HepG2 (cell line): ENCODE data around the gene TAS2R10. TPM values are rescaled to one million over a fixed set of nuclear protein-coding genes. Genes with fewer than 3 reads are reported as not detected.

Source experiments
- ATAC-seq: fragments of 200-7000 bp; cut with Tn5 transposase; 3 replicates; pipeline ENCODE4 v1.9.1; 2020; ENCODE audit warnings: mild to moderate bottlenecking, moderate library complexity
- BruUV-seq: library from RNA; stranded (reverse); fragments of 400-500 nt; replicated peaks from 2 replicates; lab custom pipeline; 2021; lab: Mats Ljungman, UMichigan
- CTCF ChIA-PET: fragments of 300-600 bp; formaldehyde crosslinking; extraction: SDS; loops from one replicate; lab custom pipeline; 2021; ENCODE audit warnings: low total read pairs, inconsistent platforms, low intra/inter-chr PET ratio; lab: Yijun Ruan, JAX
- POLR2A ChIA-PET: fragments of 350-600 bp; sonication (Branson Sonifier 250); formaldehyde crosslinking; loops from one replicate; lab custom pipeline; 2020; ENCODE audit warnings: antibody characterized with exemption, inconsistent platforms; lab: Yijun Ruan, JAX
- DNase-seq: peaks from one replicate; pipeline ENCODE4 v3.0.0-alpha.2; 2015; ENCODE audit warnings: low spot score
- FAIRE-seq: peaks from 3 replicates; lab custom pipeline; 2011; peaks lifted over from hg19 to GRCh38; lab: Jason Lieb, UNC
- H2AFZ ChIP-seq: one replicate; pipeline ENCODE4 v1.6.1; 2011; ENCODE audit warnings: low read length, inconsistent platforms
- H3K27ac ChIP-seq: fragments of 300-600 bp; 3 replicates; pipeline ENCODE4 v1.8.0; 2011; ENCODE audit warnings: mixed run types, mild to moderate bottlenecking, mixed read lengths, low read length, inconsistent platforms; ENCODE audit not compliant: insufficient read depth; ENCODE audit errors: extremely low read length
- H3K27me3 ChIP-seq, 2 experiments: fragments of 200-600 bp in 1 of 2; 2 replicates in 1 of 2; 3 replicates in 1 of 2; pipeline versions ENCODE4 v1.6.0 to v1.8.0; 2011; ENCODE audit warnings: low read length in 2 of 2, mild to moderate bottlenecking in 2 of 2, moderate library complexity in 2 of 2, inconsistent platforms in 1 of 2; ENCODE audit not compliant: insufficient read depth in 2 of 2, control insufficient read depth in 1 of 2
- H3K36me3 ChIP-seq, 2 experiments: fragments of 200-600 bp in 1 of 2; replicated peaks in 1 of 2; 2 replicates in 1 of 2; 3 replicates in 1 of 2; pipeline versions ENCODE4 v1.5.1 to v1.8.0; 2011; ENCODE audit warnings: low read length in 2 of 2, inconsistent platforms in 1 of 2; ENCODE audit not compliant: insufficient read depth in 2 of 2, control insufficient read depth in 1 of 2
- H3K4me1 ChIP-seq: 2 replicates; pipeline ENCODE4 v1.5.1; 2012; ENCODE audit warnings: low read length, inconsistent platforms; ENCODE audit not compliant: insufficient read depth
- H3K4me2 ChIP-seq: 2 replicates; pipeline ENCODE4 v1.6.0; 2011; ENCODE audit warnings: low read depth, low read length, inconsistent platforms
- H3K4me3 ChIP-seq, 3 experiments: fragments of 200-600 bp in 1 of 3; sonication (generic), shearing (Covaris generic) in 1 of 3; replicated peaks in 1 of 3; 2 replicates each; pipeline ENCODE4 v1.5.1; 2011 to 2016; ENCODE audit warnings: low read length in 3 of 3, inconsistent platforms in 2 of 3, low read depth in 2 of 3, mild to moderate bottlenecking in 2 of 3, control low read depth in 1 of 3, mixed read lengths in 1 of 3; ENCODE audit not compliant: insufficient read depth in 1 of 3
- H3K79me2 ChIP-seq: one replicate; pipeline ENCODE4 v1.6.1; 2011; ENCODE audit warnings: low read length, inconsistent platforms; ENCODE audit not compliant: insufficient read depth
- H3K9ac ChIP-seq: 2 replicates; pipeline ENCODE4 v1.6.0; 2011; ENCODE audit warnings: mild to moderate bottlenecking, low read depth, low read length, inconsistent platforms; ENCODE audit not compliant: insufficient read depth
- H3K9me3 ChIP-seq: 2 replicates; pipeline ENCODE4 v1.5.1; 2012; ENCODE audit warnings: mild to moderate bottlenecking, low read length
- H4K20me1 ChIP-seq: 2 replicates; pipeline ENCODE4 v1.6.0; 2011; ENCODE audit warnings: inconsistent platforms, mild to moderate bottlenecking, low read length, moderate library complexity; ENCODE audit not compliant: insufficient read depth
- CEBPB ChIP-seq: IDR thresholded peaks from 2 replicates; pipeline ENCODE4 v1.6.1; 2011; ENCODE audit warnings: low read depth, low read length, improper control_type of control experiment, borderline replicate concordance
- ELF1 ChIP-seq: sonication (generic); formaldehyde crosslinking; IDR thresholded peaks from 2 replicates; pipeline ENCODE4 v1.4.0; 2020; ENCODE audit warnings: missing genetic modification reagents
- EP300 ChIP-seq, 3 experiments: sonication (generic) in 1 of 3; formaldehyde crosslinking in 1 of 3; IDR thresholded peaks; 2 replicates each; pipeline versions ENCODE4 v1.5.1 to v1.6.1; 2011 to 2020; ENCODE audit warnings: low read depth in 2 of 3, low read length in 2 of 3, borderline replicate concordance in 1 of 3, improper control_type of control experiment in 1 of 3, mild to moderate bottlenecking in 1 of 3, missing genetic modification reagents in 1 of 3, moderate library complexity in 1 of 3
- KDM1A ChIP-seq: IDR thresholded peaks from 2 replicates; pipeline ENCODE4 v1.6.1; 2016; ENCODE audit warnings: missing compliant biosample characterization
- MBD4 ChIP-seq: IDR thresholded peaks from 2 replicates; pipeline ENCODE4 v1.6.1; 2012; ENCODE audit warnings: low read length, inconsistent platforms, borderline replicate concordance
- SAP130 ChIP-seq: IDR thresholded peaks from 2 replicates; pipeline ENCODE4 v1.6.1; 2016; ENCODE audit warnings: low read depth
- ZC3H13 ChIP-seq: sonication (generic); formaldehyde crosslinking; IDR thresholded peaks from 2 replicates; pipeline ENCODE4 v1.8.1; 2023; ENCODE audit warnings: mild to moderate bottlenecking, missing genetic modification reagents, moderate library complexity
- ZNF10 ChIP-seq: sonication (generic); formaldehyde crosslinking; IDR thresholded peaks from 2 replicates; pipeline ENCODE4 v1.4.0; 2020; ENCODE audit warnings: mild to moderate bottlenecking, low read depth, missing genetic modification reagents, borderline replicate concordance
- ZNF17 ChIP-seq: sonication (generic); formaldehyde crosslinking; IDR thresholded peaks from 2 replicates; pipeline ENCODE4 v1.5.0; 2020; ENCODE audit warnings: mild to moderate bottlenecking, missing genetic modification reagents
- ZNF24 ChIP-seq: fragments of 450-650 bp; IDR thresholded peaks from 2 replicates; pipeline ENCODE4 v1.6.1; 2017; ENCODE audit warnings: antibody characterized with exemption, mild to moderate bottlenecking
- ZNF264 ChIP-seq: sonication (generic); formaldehyde crosslinking; IDR thresholded peaks from 2 replicates; pipeline ENCODE4 v1.4.0; 2020; ENCODE audit warnings: missing genetic modification reagents
- WGBS: methylation state at CpG from one replicate; pipeline ENCODE4 v1.1.6; 2017; ENCODE audit warnings: low lambda C conversion rate; 5-methylcytosine and 5-hydroxymethylcytosine counted together
- in situ Hi-C: cut with HindIII; loops from 2 replicates; pipeline ENCODE4 v1.10.0; 2017; ENCODE audit warnings: low pct_unique_long_range_greater_than_20kb; ENCODE audit not compliant: extremely low pct_ligation_motif_present
- intact Hi-C: fragments of 100-400 bp; cut with micrococcal nuclease; formaldehyde crosslinking; loops from one replicate; pipeline ENCODE4 v1.10.0; 2022; ENCODE audit not compliant: unreplicated experiment
- polyA plus RNA-seq, 8 experiments: library from polyadenylated mRNA; depleted of rRNA in 3 of 8; stranded (reverse) in 7 of 8; unstranded in 1 of 8; fragments of >200 nt; fragmentation: Illumina TruSeq in 4 of 8; extraction: Trizol in 4 of 8; gene quantifications; 2 replicates each; pipeline versions ENCODE4 v1.2.1 to v1.2.3, GENCODE V29; 2011 to 2016; ENCODE audit warnings: low read depth in 4 of 8, missing spikeins in 1 of 8, mixed read lengths in 1 of 8; ENCODE audit not compliant: insufficient read depth in 1 of 8
- total RNA-seq, 5 experiments: library from RNA; depleted of rRNA; stranded (reverse); fragments of >200 nt; fragmentation: Illumina TruSeq; extraction: Trizol; gene quantifications; 2 replicates each; pipeline ENCODE4 v1.2.3, GENCODE V29; 2016; ENCODE audit warnings: low read depth in 1 of 5
- TF ChIP-seq, protein P1 (sequence below): sonication (generic); formaldehyde crosslinking; IDR thresholded peaks from 2 replicates; pipeline ENCODE4 v1.4.0; 2020; ENCODE audit warnings: missing genetic modification reagents, borderline replicate concordance
- TF ChIP-seq, protein P2 (sequence below): sonication (generic); formaldehyde crosslinking; IDR thresholded peaks from 2 replicates; pipeline ENCODE4 v1.8.1; 2022; ENCODE audit warnings: mild to moderate bottlenecking, missing genetic modification reagents
- TF ChIP-seq, protein P3 (sequence below): sonication (generic); formaldehyde crosslinking; IDR thresholded peaks from 2 replicates; pipeline ENCODE4 v1.4.0; 2020; ENCODE audit warnings: mild to moderate bottlenecking, missing genetic modification reagents

The TAS2R10 gene
- total and polyA plus RNA-seq, 2 of the 13 experiments (the other 11 are each of a cell fraction or from before 2014, with no cell fraction given): 0.98 to 1.00 TPM

DNA sequence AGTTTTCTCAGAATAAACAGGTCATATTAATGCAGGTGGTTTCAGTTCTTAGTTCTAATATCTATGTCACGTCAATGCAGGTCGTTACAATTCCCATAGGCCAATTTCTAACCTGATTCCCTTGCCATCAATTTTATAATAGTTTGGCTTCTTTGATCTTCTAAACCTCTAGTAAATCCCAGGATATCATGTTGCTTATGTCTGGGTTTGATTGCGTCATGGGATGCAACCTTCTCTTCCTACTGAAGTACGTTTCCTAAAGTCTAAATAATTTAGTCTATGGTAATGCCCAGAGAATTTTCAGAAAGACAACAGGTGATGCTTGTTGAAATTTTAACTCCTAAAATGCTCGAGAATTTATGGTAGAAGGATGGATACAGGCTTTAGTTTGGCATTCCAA is 42.9 kb downstream of the TAS2R10 start:
- WGBS: 21% methylated on average over 5 of the region's 5 CpGs
- ChIA-PET POLR2A (no interaction called here), CTCF (no interaction called here)

DNA sequence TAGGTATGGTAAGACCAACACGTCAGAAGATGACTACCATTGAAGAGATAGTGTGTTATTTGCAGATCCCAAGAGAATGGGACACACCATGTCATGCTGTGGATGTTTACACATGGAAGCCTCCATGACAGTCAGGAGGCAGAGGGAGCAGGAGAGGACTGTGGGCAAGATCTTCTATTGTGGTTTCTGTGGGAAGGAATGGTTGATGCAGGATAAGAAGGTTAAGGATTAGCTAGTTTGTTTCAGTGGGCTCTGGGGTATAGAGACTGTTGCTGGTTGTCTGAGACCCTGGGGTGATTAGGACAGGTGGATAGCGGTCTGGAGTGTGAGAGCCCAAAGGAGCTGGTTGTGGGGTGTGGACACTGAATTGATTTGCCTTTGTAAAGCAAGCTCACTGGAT is 47.1 kb downstream of the TAS2R10 start:
- DNase-seq (no peak), ATAC-seq (no peak), FAIRE-seq (no peak)
- 38% methylated on average over 2 of the region's 2 CpGs for WGBS
- H2AFZ ChIP-seq: no peak overlapping the region
- H4K20me1 ChIP-seq: no peaks in the 10 kb centered on the region
- no peaks in the 10 kb centered on the region for H3K4me1 ChIP-seq
- H3K27me3 ChIP-seq: no peaks in the 10 kb centered on the region
- no peaks in the 10 kb centered on the region for H3K79me2 ChIP-seq
- CTCF ChIA-PET: interaction anchor here (0.6 kb wide), 1 partner anchor 325 kb away, joined by 4 read pairs; no protein-coding TSS in a partner anchor
- in situ Hi-C loops: loop anchor here (5.0 kb wide), 1 partner anchor 708 kb away; no protein-coding TSS in a partner anchor
- no peak overlapping the region for H3K4me2 ChIP-seq
- POLR2A ChIA-PET: no interaction called here
- no peak overlapping the region for H3K27ac ChIP-seq
- H3K9me3 ChIP-seq: no peaks in the 10 kb centered on the region
- intact Hi-C loops: no loop called here
- H3K36me3 ChIP-seq: no peaks in the 10 kb centered on the region
- no peak overlapping the region for H3K9ac ChIP-seq
- no TSS peak for BruUV-seq
- no peak overlapping the region for H3K4me3 ChIP-seq
- TF ChIP-seq, protein P1, sequence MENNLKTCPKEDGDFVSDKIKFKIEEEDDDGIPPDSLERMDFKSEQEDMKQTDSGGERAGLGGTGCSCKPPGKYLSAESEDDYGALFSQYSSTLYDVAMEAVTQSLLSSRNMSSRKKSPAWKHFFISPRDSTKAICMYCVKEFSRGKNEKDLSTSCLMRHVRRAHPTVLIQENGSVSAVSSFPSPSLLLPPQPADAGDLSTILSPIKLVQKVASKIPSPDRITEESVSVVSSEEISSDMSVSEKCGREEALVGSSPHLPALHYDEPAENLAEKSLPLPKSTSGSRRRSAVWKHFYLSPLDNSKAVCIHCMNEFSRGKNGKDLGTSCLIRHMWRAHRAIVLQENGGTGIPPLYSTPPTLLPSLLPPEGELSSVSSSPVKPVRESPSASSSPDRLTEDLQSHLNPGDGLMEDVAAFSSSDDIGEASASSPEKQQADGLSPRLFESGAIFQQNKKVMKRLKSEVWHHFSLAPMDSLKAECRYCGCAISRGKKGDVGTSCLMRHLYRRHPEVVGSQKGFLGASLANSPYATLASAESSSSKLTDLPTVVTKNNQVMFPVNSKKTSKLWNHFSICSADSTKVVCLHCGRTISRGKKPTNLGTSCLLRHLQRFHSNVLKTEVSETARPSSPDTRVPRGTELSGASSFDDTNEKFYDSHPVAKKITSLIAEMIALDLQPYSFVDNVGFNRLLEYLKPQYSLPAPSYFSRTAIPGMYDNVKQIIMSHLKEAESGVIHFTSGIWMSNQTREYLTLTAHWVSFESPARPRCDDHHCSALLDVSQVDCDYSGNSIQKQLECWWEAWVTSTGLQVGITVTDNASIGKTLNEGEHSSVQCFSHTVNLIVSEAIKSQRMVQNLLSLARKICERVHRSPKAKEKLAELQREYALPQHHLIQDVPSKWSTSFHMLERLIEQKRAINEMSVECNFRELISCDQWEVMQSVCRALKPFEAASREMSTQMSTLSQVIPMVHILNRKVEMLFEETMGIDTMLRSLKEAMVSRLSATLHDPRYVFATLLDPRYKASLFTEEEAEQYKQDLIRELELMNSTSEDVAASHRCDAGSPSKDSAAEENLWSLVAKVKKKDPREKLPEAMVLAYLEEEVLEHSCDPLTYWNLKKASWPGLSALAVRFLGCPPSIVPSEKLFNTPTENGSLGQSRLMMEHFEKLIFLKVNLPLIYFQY: no peak
- TF ChIP-seq KDM1A (CRISPR knock-in tag) (no peak), ZC3H13 (CRISPR knock-in tag) (no peak), EP300 (IDR thresholded peaks at IDR 0.05; ENCODE audit: low read depth in 2 of 2, low read length in 2 of 2) (no peak), EP300 (CRISPR knock-in tag; IDR thresholded peaks at IDR 0.05; ENCODE audit: borderline replicate concordance) (no peak), ZNF17 (CRISPR knock-in tag) (no peak), ELF1 (no peak), ZNF24 (no peak)
- TF ChIP-seq, protein P2, sequence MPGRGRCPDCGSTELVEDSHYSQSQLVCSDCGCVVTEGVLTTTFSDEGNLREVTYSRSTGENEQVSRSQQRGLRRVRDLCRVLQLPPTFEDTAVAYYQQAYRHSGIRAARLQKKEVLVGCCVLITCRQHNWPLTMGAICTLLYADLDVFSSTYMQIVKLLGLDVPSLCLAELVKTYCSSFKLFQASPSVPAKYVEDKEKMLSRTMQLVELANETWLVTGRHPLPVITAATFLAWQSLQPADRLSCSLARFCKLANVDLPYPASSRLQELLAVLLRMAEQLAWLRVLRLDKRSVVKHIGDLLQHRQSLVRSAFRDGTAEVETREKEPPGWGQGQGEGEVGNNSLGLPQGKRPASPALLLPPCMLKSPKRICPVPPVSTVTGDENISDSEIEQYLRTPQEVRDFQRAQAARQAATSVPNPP (CRISPR knock-in tag): no peak

More for the DNA sequence above, 42.9 kb downstream of the TAS2R10 start:
- no peak for TF ChIP-seq MBD4
- no peak for TF ChIP-seq ZNF10 (CRISPR knock-in tag)
- TF ChIP-seq ZNF264: no peak
- no peak for TF ChIP-seq SAP130 (CRISPR knock-in tag)
- TF ChIP-seq CEBPB: peak; percentile 80
- TF ChIP-seq, protein P3, sequence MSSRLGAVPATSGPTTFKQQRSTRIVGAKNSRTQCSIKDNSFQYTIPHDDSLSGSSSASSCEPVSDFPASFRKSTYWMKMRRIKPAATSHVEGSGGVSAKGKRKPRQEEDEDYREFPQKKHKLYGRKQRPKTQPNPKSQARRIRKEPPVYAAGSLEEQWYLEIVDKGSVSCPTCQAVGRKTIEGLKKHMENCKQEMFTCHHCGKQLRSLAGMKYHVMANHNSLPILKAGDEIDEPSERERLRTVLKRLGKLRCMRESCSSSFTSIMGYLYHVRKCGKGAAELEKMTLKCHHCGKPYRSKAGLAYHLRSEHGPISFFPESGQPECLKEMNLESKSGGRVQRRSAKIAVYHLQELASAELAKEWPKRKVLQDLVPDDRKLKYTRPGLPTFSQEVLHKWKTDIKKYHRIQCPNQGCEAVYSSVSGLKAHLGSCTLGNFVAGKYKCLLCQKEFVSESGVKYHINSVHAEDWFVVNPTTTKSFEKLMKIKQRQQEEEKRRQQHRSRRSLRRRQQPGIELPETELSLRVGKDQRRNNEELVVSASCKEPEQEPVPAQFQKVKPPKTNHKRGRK (CRISPR knock-in tag): no peak
- no peak overlapping the region for H3K9ac ChIP-seq
- H3K27me3 ChIP-seq: no peaks in the 10 kb centered on the region
- H3K79me2 ChIP-seq: no peaks in the 10 kb centered on the region
- BruUV-seq: no TSS peak
- H3K4me3 ChIP-seq: no peak overlapping the region
- no peaks in the 10 kb centered on the region for H4K20me1 ChIP-seq
- FAIRE-seq (no peak), ATAC-seq (no peak), DNase-seq (no peak)
- no peaks in the 10 kb centered on the region for H3K9me3 ChIP-seq
- no peak overlapping the region for H3K27ac ChIP-seq
- H3K4me1 ChIP-seq: no peaks in the 10 kb centered on the region
- H2AFZ ChIP-seq: no peak overlapping the region
- H3K4me2 ChIP-seq: no peak overlapping the region
- intact Hi-C loops: no loop called here
- in situ Hi-C loops: no loop called here
- no peaks in the 10 kb centered on the region for H3K36me3 ChIP-seq
